HG03025 (cell line): Measurements from ENCODE around the gene PFN1.

ENCODE experiments used
- ATAC-seq: cut with Tn5 transposase; IDR thresholded peaks from one replicate; pipeline ENCODE4 v1.9.1; 2021; ENCODE audit warnings: mild to moderate bottlenecking, moderate library complexity; ENCODE audit not compliant: unreplicated experiment, low FRiP score

The PFN1 gene

DNA sequence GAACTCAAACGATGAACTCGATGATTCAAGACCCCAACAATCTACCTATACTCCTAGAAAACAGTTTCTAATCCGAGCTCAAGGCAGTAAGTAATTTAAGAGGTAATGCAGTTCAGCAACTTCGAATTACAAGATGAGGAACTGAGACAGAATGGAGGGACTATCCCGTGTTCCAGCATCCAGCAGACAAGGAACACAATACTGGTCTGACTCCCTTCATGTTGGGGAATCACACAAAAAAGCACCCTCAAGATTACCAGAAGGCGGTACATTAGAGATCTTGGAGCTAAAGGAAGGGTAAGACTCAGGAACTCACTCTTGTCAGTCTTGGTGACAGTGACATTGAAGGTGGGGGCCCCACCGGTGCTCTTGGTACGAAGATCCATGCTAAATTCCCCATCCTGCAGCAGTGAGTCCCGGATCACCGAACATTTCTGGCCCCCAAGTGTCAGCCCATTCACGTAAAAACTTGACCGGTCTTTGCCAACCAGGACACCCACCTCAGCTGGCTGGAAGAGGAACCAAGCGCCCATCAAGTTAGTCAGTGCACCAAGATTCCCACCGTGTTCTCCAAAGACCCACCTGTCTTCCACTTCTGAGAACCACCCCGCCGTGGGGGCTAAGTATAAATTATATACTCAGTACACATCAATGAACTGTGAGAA is 1.9 kb downstream of the PFN1 start:
- ATAC-seq = no peak

DNA sequence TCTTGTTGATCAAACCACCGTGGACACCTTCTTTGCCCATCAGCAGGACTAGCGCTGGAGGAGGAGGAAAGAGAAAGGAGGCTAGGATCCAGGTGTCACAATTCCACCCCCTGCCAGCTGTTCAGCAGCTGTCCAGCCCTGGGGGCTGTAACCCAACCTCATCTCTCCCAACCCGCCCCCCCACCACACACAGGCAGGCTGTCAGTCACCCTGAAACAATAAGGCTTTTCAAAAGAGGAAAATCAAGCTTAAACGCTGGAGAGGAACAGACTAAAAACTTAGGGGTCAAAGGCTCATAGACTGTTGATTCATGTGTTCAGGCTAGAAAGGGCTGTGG is 2.4 kb downstream of the PFN1 start:
- ATAC-seq = no peak

DNA sequence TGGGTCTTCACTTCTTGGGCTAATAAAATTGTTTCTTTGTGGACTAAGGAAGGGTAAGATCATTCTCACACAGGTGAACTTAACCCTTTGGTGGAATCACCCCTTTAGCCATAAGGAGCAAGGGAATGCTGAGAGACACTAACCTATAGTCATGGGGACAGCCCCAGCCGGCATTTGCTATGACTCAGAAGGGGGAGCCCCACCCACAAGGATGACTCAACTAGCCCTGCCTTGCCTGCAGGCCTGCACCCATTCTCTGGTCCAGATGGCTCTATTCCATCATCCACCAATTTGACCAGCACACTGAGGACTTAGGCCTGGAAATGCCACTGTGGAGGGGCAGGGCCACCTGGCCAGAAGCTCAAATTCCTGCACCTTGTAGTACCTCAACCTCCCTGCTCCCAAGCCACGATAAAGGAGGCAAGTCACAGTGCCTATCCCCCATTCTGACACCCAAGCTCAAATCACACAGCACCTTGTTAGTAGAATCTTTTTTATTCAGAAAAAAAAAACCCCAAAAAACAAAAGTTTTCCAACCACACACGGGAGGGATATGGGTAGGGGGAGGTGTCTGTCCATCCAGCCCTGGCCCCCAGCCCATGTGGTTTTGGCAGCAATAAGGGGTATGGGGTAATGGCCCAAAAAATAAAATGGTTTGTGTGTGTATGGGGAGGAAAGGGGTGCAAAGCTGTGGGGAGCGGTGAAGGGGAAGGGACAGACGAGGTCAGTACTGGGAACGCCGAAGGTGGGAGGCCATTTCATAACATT is 3.0 kb downstream of the PFN1 start:
- ATAC-seq = no peak

DNA sequence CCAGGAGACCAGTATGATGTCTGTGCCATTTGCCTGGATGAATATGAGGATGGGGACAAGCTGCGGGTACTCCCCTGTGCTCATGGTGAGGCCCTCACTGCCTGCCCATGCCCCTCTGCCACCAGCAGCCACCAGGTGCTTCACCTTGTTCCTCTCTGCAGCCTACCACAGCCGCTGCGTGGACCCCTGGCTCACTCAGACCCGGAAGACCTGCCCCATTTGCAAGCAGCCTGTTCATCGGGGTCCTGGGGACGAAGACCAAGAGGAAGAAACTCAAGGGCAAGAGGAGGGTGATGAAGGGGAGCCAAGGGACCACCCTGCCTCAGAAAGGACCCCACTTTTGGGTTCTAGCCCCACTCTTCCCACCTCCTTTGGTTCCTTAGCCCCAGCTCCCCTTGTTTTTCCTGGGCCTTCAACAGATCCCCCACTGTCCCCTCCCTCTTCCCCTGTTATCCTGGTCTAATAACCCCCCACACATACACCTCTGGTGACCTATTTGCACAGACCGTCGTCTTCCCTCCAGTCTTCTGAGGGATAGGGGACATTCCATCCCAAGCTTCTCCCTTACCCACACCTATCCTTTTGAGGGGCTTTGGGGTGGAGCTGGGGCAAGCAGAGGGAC is 3.7 kb downstream of the PFN1 start:
- ATAC-seq = no peak

DNA sequence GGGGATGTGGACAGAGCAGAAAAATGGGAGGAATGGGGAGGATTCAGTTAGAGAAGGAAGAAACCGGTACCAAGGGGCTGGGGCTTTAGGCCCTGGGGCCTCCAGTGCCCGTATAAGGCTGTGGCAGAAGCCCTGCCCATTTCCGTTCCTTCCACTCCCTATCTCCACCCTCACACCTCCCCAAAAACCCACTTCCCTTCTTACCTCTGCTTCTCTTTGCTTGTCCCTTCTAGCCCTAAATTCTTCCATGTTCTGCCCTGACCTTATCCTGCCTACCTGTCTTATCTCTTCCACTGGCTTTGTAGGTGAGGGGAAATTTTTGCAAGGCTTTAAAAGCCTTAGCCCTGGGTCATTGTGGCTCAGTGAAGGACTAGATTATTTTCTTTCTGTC is 4.2 kb downstream of the PFN1 start:
- ATAC-seq = no peak

DNA sequence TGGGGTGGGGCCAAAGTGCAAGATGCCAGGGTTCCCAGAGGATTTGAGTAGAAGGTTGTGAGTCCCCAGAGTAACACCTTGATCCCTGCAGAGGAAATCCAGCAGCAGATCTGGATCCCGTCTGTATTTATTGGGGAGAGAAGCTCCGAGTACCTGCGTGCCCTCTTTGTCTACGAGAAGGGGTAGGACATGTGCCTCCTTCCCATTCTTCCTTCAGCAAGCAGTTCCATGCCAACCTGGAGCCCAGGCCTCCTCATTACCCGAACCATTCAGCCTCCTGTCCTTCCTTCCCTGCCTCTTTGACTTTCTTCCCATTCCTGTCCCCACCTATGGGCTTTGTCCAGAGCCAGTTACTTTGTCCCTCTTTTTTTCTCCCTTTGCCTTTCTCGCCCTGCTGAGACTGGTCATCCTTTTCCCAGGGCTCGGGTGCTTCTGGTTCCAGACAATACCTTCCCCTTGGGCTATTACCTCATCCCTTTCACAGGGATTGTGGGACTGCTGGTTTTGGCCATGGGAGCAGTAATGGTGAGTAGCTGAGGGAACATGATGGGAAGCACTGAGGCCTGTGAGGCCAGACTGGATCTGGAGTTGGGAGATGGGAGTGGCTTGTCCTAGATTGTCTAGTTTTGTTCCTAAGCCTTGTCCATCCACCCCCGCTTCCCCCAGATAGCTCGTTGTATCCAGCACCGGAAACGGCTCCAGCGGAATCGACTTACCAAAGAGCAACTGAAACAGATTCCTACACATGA is 5.4 kb downstream of the PFN1 start:
- ATAC-seq = no peak

DNA sequence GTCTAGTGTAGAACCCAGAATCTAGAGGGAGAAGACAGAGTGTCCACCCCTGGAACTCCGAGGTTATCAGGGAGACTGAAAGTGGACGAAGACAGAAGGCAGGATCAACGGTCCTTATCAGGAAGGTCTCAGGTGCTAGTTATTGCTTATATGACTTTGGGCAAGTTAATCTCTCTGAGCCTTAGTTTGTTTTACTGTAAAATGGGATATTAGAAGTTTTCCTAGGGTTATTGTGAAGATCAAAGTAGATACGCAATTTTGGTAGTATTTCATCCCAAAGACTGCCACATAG is 7.1 kb downstream of the PFN1 start:
- ATAC-seq = no peak

DNA sequence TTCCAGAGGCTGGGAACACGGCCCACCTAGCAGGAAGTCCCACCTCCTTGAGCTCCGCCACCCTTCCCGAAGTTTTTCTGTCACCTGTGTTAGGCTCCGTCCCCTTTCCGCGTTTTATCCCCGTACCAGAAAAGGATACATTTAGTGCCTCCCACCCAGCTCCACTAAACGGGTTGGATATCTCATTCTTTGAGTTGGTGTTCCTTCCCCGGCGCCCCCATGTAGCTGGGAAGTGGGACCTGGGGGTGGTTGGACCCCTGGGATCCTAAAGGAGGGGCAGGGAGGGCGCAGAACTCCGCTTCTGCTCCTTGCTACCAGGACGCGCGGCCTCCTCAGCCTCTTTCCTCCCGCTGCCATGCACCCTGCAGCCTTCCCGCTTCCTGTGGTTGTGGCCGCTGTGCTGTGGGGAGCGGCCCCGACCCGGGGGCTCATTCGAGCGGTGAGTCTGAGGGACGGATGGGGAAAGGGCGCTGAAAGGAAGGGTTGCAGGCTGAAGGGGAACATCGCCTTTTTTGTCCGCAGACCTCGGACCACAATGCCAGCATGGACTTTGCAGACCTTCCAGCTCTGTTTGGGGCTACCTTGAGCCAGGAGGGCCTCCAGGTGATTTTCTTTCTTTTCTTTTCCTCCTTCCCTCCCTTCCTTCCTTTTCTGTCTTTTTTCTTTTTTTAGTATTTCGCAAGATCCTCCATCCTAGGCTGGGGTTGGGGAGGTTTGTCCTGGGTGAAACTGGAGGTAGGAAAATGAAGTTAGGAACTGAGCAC is 7.6 kb downstream of the PFN1 start:
- no peak for ATAC-seq

DNA sequence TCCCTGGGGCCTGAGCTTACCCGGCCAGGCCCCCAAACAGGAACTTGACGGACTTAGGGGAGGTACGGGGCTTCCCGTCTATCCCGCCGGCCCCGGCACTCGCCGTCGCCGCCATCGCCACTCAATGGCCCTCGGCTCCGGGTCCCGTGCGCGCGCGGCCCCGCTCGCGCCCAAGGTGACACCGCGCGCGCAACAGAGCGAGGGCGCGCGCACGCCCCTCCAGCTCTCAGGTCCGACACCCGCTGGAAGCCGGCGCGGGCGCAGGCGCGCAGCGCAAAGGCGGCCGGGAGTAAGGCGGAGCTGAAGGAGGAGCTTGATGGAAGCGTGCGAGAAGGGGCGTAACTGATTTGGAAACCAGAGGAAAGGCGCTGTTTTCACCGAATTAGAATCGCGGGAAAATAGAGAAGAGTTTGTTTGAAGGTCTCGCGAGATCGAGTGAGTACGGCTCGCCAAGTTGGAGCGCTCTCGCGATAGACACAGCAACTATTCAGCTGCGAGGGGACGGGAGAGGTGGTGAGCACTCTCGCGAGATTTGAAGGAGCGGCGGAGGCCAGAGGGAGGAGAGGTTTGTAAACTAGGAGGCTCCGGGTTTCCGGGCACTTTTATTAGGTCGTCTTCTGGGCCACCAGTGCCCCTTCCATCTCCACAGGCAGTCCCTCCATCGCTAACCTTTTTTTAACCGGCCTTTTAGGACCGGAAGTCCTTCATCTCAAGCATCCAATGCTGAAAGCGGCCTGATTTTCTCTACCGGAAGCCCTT is 8.4 kb downstream of the PFN1 start, which contains the start of the genes RNF167 and SLC25A11:
Gene RNF167, plus strand, starts transcription at position 473 of the 759 bp plus-strand sequence. CDS start 642 bp downstream, outside the sequence.
Gene SLC25A11, minus strand, starts transcription at position 251 of the 759 bp plus-strand sequence. Its CDS starts 136 bp downstream, at position 115.
- ATAC-seq = peak; percentile 71

DNA sequence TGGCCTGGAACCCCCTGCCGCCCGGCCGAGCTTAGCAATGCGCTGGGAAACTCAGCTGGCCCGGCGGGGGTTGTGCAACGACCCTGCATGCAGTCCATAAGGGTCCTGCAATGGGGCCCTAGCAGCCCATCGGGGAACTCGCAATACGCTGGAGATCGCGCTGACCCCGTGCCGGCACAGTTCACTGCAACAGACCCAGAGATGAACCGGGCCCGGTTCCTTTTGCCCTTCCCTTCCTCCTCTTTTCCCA is 8.9 kb downstream of the PFN1 start:
- peak; percentile 7 for ATAC-seq

DNA sequence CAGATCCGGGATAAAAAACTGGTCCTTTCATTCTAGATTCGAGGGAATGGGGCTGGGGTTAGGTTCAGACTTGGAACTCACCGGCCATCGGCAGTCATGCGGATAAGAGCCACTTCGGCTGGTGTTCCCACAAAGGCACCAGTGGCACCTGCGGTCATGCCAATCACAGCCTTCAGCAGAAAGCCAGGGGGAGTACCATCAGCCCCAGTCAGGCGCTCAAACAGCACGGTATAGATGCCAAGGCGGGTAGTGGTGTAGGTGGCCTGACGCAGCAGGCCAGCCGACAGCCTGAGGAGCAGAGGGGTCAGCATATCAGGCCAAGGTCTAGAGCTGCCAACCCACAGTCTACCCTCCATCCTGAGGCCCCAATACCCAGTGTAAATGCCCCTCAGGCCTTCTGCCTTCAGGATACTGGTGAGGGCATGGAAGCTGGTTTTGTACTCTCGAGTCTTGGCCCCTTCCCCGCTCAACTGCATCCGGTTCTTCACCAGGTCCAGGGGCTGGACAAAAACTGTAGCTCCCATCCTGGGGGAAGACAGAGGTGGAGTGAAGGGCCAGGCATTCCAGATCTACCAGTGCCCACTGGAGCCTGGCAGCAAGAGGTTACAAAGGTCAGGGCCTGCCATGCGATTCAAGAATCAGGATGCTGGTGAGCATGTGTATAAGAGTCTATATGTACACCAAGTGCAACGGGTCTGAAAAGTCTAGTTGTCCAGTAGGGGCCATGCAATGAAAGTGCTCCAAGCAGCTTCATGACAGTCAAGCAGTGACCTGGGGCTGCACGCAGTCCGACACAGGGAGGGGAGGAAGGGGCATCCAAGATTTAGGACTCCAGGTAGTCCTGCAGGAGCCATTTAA is 9.4 kb downstream of the PFN1 start:
- no peak for ATAC-seq

DNA sequence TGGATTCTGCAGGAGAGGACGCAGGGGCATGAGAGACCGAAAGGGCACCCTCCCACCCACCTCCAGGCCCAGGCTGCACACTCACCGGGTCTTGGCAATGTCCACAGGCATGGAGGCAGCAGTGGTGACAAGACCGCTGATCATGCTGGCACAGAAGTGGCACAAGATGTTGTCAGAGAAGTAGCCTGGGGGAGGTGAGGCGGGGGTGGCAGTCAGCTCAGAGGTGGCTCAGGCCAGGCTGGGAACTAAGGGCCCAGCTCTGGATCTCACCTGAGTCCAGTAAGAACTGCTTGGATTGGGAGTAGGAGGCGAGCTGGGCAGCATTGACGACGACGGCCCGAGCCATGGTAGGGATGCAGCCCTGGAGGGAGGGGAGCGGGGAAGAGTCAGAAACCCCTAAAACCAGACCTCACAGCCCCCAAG is 10.2 kb downstream of the PFN1 start:
- ATAC-seq = no peak

DNA sequence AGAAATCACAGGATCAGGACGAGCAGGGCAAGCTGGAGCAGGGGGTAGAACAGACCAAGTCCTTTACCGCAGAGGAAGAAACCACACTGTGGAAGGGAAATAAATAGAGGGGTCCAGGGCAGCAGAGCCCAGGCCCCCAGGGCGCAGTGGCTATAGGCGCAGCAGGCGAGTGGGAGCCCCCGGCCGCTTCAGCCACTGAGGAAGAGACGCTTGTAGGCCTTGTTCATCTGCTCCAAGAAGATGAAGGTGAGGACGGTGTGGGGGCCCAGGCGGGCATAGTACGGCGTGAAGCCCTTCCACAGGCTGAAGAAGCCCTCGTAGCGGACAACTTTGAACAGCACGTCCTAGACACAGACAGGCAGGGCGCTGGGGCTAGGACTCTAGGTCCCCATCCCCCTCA is 10.8 kb downstream of the PFN1 start:
- ATAC-seq = no peak

DNA sequence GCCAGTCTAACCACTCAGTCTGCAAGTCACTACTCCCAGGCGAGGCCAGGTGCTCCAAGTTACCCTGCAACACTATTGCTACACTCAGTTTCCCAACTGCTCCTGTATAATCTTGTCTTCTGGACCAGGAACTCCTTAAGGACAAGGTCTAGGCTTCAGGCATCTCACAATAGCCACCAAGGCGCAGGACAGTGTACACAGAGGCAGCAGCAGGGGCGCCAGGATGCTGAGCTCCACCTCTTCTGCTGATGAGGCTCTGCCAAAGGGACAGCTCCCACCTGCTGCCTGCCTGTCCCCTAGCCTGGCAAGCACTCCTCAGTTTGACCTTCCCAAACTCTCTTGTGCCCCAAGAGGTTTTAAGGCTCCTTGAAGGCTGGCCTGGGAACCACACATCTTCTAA is 11.9 kb downstream of the PFN1 start:
- ATAC-seq = no peak

DNA sequence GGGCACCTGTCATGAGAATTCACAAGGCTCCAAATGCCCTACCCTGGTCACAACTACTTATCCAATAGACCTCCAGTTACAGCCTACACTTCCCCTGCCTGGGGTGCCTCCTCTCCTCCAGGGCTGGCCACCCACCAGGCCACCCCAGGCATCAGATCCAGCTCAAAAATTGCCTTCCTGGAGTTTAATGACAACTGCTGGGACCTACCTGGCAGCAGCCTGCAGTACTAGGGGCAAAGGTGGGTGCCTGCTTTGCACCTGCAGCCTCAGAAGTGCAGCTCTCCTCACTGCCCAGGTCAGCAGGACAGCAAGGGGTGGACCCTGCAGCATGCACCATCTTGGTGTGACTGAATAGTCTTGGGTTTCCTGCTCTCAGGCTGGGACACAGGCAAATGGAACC is 12.7 kb downstream of the PFN1 start:
- no peak for ATAC-seq

DNA sequence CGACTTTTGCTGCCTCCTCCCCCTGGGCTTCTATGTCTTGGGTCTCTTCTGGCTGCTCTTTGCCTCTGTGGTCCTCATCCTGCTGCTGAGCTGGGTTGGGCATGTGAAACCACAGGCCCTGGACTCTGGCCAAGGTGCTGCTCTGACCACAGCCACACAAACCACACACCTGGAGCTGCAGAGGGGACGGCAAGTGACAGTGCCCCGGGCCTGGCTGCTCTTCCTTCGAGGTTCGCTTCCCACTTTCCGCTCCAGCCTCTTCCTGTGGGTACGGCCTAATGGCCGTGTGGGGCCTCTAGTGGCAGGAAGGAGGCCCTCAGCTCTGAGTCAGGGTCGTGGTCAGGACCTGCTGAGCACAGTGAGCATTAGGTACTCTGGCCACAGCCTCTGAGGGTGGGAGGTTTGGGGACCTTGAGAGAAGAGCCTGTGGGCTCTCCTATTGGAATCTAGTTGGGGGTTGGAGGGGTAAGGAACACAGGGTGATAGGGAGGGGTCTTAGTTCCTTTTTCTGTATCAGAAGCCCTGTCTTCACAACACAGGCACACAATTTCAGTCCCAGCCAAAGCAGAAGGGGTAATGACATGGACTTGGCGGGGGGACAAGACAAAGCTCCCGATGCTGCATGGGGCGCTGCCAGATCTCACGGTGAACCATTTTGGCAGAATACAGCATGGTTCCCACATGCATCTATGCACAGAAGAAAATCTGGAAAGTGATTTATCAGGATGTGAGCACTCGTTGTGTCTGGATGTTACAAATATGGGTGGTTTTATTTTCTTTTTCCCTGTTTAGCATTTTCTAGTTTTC is 14.0 kb downstream of the PFN1 start:
- no peak for ATAC-seq

DNA sequence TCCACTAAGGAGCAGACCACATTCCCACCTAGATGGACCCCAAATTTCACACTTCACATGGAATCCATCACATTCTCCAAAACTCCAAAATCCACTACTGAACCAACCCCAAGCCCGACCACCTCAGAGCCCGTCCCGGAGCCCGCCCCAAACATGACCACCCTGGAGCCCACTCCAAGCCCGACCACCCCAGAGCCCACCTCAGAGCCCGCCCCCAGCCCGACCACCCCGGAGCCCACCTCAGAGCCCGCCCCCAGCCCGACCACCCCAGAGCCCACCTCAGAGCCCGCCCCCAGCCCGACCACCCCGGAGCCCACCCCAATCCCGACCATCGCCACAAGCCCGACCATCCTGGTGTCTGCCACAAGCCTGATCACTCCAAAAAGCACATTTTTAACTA is 14.7 kb downstream of the PFN1 start:
- ATAC-seq = no peak

DNA sequence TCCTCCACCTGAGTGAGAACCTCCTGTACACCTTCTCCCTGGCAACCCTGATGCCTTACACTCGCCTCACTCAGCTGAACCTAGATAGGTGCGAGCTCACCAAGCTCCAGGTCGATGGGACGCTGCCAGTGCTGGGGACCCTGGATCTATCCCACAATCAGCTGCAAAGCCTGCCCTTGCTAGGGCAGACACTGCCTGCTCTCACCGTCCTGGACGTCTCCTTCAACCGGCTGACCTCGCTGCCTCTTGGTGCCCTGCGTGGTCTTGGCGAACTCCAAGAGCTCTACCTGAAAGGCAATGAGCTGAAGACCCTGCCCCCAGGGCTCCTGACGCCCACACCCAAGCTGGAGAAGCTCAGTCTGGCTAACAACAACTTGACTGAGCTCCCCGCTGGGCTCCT is 15.6 kb downstream of the PFN1 start:
- ATAC-seq = no peak
